WERI-Rb-1 (cell line): Measurements from ENCODE around the gene TIMELESS.
A peak's percentile ranks its signal among the peaks of the same experiment; 100 is the strongest.
"Not testable (repeated sequence)": the region's sequence is repeated elsewhere in the genome, so short reads cannot be mapped to it uniquely, and the experiment has no call there.

Source experiments
- DNase-seq: peaks from one replicate; pipeline ENCODE4 v3.0.0-alpha.2; 2020
- H3K27ac ChIP-seq: fragments of 250-450 bp; sonication (Bioruptor Pico); 2 replicates; pipeline ENCODE4 v1.5.1; 2020; ENCODE audit warnings: mild to moderate bottlenecking, moderate library complexity
- H3K27me3 ChIP-seq: fragments of 250-450 bp; sonication (Bioruptor Pico); 2 replicates; pipeline ENCODE4 v1.5.1; 2021; ENCODE audit warnings: mild to moderate bottlenecking, low read depth, moderate library complexity; ENCODE audit not compliant: insufficient read depth, severe bottlenecking
- H3K36me3 ChIP-seq: fragments of 250-450 bp; sonication (Bioruptor Pico); 2 replicates; pipeline ENCODE4 v1.5.1; 2020; ENCODE audit warnings: mild to moderate bottlenecking, moderate library complexity
- H3K4me3 ChIP-seq: 2 replicates; pipeline ENCODE4 v1.5.1; 2011; ENCODE audit warnings: low read depth, mild to moderate bottlenecking, control low read depth, low read length
- H3K9me3 ChIP-seq: fragments of 250-450 bp; sonication (Bioruptor Pico); 2 replicates; pipeline ENCODE4 v1.5.1; 2021; ENCODE audit warnings: mild to moderate bottlenecking, moderate library complexity; ENCODE audit not compliant: severe bottlenecking
- TF ChIP-seq, protein P1 (sequence below): IDR thresholded peaks from 2 replicates; pipeline ENCODE4 v1.5.1; 2011; ENCODE audit warnings: low read depth, mild to moderate bottlenecking, control low read depth, inconsistent platforms, low read length

TIMELESS gene

DNA sequence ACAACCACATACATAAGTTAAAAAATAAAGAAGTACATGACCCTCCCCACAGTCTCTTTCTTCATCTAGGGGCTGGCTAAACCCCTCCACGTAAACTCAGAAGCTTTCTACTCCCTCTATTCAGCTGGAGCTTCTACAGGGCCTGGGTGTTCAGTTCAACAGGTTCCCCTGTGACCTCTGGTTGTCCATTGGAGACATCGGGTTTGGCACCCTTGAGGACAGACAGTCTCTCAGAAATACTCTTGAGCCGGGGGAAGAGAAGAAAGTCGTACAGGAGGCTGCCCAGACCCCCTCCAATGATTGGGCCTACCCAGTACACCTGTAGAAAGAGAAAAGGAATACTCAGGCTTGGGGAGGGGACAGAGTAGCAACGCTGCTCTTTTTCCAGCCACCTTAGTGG lies 1.9 kb upstream of the TIMELESS start:
- H3K4me3 ChIP-seq, result no peak overlapping the region
- H3K36me3 ChIP-seq, result peaks cover 3% of the 10 kb centered on the region; the same call in 1 of the 2 replicates
- TF ChIP-seq, protein P1, sequence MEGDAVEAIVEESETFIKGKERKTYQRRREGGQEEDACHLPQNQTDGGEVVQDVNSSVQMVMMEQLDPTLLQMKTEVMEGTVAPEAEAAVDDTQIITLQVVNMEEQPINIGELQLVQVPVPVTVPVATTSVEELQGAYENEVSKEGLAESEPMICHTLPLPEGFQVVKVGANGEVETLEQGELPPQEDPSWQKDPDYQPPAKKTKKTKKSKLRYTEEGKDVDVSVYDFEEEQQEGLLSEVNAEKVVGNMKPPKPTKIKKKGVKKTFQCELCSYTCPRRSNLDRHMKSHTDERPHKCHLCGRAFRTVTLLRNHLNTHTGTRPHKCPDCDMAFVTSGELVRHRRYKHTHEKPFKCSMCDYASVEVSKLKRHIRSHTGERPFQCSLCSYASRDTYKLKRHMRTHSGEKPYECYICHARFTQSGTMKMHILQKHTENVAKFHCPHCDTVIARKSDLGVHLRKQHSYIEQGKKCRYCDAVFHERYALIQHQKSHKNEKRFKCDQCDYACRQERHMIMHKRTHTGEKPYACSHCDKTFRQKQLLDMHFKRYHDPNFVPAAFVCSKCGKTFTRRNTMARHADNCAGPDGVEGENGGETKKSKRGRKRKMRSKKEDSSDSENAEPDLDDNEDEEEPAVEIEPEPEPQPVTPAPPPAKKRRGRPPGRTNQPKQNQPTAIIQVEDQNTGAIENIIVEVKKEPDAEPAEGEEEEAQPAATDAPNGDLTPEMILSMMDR, result no peak
- DNase-seq, result no peak
- no peaks in the 10 kb centered on the region for H3K27me3 ChIP-seq
- peak overlapping the region; percentile 97 for H3K27ac ChIP-seq
- no peaks in the 10 kb centered on the region for H3K9me3 ChIP-seq

DNA sequence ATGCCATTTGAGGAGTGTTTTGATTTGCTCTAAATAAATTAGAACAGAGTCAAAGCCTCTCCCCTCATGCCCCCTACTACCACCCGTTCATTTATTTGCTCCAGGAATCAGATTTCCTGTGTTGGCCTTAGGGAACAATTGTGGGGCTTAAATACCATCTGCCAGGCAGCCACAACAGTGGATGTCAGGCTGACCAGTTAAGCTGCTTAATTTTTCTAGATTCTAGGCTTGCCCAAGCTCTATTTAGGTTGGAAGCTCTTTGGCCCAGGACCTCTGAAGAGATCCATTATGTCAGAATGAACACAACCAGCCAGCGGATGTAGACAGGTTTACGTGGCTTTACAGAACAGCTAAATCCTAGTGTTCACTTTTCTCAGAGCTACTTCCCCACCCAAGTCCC lies 1.0 kb upstream of the TIMELESS start:
- H3K36me3 ChIP-seq, result peaks cover 3% of the 10 kb centered on the region; the same call in 1 of the 2 replicates
- H3K4me3 ChIP-seq, result peak overlapping the region; percentile 46
- no peaks in the 10 kb centered on the region for H3K27me3 ChIP-seq
- peak; percentile 78 for DNase-seq
- TF ChIP-seq, protein P1, result no peak
- H3K9me3 ChIP-seq, result no peaks in the 10 kb centered on the region
- peak overlapping the region; percentile 97 for H3K27ac ChIP-seq

DNA sequence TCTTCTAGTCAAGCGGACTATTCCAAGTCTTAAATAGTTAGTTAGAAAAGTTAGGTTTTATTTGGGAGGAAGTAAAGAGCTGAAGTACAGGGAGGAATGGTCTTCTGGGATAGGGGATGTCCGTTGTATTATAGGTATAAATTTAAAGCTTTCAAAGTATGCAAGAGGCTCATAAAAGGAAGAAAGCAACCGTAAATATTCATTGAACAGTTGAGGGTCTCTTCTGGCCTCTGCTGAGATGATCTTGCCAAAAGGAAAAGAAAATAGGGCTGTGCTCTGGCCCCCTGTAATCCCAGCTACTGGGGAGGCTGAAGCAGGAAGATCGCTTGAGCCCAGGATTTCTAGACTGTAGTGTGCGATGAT lies 377 bp upstream of the TIMELESS start:
- Histone ChIP-seq H3K27me3 (no peaks in the 10 kb centered on the region), H3K27ac (peak overlapping the region; percentile 97), H3K36me3 (peaks cover 3% of the 10 kb centered on the region; the same call in 1 of the 2 replicates), H3K9me3 (no peaks in the 10 kb centered on the region), H3K4me3 (peak overlapping the region; percentile 46)
- TF ChIP-seq, protein P1, result no peak
- DNase-seq, result peak; percentile 26

DNA sequence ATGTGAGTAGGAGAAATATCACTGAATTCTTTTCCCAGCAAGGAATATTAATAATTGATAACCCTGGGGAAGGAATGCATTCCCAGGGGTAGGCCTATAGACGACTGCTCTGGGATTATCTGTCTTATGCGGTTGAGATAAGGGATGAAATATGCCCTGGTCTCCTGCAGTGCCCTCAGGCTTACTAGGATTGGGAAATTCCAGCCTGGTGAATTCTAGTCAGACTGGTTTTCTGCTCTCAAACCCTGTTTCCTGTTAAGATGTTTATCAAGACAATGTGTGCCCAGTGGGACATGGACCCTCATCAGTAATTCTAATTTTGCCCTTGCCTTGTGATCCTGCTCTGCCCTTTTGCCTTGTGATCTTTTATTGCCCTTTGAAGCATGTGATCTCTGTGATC lies 6.0 kb downstream of the TIMELESS start:
- not testable (repeated sequence) for H3K36me3 ChIP-seq, H3K27me3 ChIP-seq, DNase-seq, H3K9me3 ChIP-seq, H3K27ac ChIP-seq, H3K4me3 ChIP-seq

DNA sequence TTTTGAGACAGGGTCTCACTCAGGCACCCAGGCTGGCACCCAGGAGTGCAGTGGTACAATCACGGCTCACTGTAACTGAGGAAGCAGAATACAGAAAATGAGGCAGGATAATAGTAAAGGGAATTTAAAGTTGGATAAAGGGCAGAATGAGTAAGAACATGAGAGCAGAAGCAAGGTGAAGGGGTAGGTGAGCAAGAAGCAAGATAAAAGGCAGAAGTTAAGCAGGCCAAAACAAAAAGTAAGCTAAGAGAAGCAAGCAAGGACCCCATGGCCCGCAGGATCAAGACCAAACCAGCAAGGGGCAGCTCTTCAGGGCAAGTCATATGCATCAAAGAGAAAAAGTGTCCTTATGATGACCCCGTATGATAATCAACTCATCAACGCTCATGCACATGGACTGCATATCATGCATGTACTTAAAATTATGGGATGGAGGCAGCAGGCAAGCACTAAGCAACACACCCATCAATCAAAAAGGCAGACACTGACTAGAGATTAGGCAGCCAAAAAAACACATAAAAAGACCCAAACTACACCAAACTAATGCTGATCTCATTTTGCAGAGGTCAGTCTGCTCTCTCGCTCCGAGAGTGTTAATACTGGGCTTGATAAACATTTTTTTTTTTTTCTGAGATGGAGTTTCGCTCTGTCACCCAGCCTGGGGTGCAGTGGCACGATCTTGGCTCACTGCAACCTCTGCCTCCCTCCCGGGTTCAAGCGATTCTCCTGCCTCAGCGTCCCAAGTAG lies 11.6 kb downstream of the TIMELESS start:
- no peak overlapping the region for H3K4me3 ChIP-seq
- H3K27me3 ChIP-seq, result no peaks in the 10 kb centered on the region
- TF ChIP-seq, protein P1, result no peak
- H3K36me3 ChIP-seq, result no peaks in the 10 kb centered on the region
- no peak overlapping the region for H3K27ac ChIP-seq
- no peak for DNase-seq
- H3K9me3 ChIP-seq, result no peaks in the 10 kb centered on the region

DNA sequence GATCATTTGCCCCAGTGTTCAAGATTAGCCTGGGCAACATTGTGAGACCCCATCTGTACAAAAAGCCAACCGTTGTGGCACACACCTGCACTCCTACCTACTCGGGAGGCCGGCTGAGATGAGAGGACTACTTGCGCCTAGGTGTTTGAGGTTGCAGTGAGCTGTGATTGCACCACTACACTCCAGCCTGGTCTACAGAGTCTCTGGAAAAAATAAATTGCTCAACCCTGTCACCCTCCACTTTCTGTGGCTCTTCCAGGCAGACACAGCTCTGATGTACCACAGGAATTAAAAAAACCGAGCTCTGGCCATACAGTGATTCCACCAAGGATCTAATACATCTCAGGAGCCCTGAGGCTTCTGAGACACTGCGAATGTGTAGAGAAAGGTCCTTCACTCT lies 14.4 kb downstream of the TIMELESS start:
- TF ChIP-seq, protein P1, result no peak
- Histone ChIP-seq H3K27me3 (no peaks in the 10 kb centered on the region), H3K9me3 (no peaks in the 10 kb centered on the region), H3K27ac (no peak overlapping the region), H3K36me3 (peaks cover 6% of the 10 kb centered on the region; the same call in 1 of the 2 replicates), H3K4me3 (no peak overlapping the region)
- DNase-seq, result no peak
